ENCODE data around the gene PRKCB.
A peak's percentile ranks its signal among the peaks of the same experiment; 100 is the strongest.

PRKCB gene

DNA sequence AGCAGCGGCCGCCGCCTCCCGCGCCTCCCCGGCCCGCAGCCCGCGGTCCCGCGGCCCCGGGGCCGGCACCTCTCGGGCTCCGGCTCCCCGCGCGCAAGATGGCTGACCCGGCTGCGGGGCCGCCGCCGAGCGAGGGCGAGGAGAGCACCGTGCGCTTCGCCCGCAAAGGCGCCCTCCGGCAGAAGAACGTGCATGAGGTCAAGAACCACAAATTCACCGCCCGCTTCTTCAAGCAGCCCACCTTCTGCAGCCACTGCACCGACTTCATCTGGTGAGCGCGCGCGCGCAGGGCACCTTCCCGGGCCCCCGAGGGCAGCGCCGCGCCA, 258 bp downstream of the PRKCB start:
- no peak overlapping the region for H3K27ac ChIP-seq (ENCODE audit: low read length)
- H3K9me3 ChIP-seq (ENCODE audit: control insufficient read depth, insufficient read depth, low read length), result no peaks in the 10 kb centered on the region
- no peaks in the 10 kb centered on the region for H3K36me3 ChIP-seq (ENCODE audit: control insufficient read depth, insufficient read depth, low read length)
- peaks cover 11% of the 10 kb centered on the region for H3K27me3 ChIP-seq (ENCODE audit: control insufficient read depth, insufficient read depth, low read length)
- no peak for DNase-seq (ENCODE audit: low read depth, low spot score)
- H3K4me3 ChIP-seq (ENCODE audit: low read length), result peak overlapping the region; percentile 70
- peaks cover 8% of the 10 kb centered on the region for H3K4me1 ChIP-seq (ENCODE audit: control insufficient read depth, insufficient read depth, low read length)
- no CpG with 5 or more reads among the region's 45 CpGs for WGBS (ENCODE audit: insufficient coverage, insufficient read length)

DNA sequence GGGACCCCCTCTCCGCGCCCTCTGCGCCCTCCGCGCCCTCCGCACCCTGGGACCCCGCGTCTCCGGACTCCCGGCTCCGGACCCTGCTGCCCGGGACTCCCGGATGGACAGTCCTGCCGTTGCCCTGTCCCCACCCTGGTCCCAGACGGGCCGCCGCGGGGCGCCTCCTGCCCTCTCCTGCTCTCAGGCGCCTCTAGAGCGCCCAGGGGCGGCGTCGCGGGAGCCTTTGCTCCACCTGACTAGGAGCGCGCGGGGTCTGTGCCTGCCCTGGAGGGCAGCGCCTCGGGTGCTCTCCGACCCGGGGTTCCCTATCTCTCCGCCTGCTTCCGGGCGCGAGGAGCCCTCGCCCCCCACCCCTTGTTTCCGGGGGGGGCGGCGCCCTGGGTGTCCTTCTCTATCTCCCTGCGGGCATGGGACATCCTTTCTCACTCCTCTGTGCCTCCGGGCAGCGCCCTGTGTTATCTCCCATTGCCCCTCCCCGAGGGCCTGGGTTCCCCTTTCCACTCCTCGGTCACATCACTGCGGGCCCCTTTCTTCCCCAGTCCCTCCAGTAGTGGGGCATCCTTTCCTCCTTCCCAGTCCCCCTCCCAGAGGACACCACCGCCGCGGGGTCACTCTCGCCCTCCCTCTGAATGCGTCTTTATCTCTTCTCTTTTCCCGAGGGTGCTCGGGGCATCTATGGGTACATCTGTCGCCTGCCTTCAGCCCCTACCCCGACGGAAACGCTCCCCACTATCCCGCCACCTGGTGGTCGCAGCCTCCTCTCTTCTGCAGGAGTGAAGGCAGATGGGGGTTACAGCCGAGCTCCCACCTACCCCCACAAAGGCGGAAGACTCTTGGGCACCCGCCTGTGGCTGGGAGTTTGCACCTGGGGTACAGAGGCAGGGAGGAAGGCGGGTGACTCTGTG, 875 bp downstream of the PRKCB start:
- peak; percentile 18 for DNase-seq (ENCODE audit: low read depth, low spot score)
- peak overlapping the region; percentile 70 for H3K4me3 ChIP-seq (ENCODE audit: low read length)
- H3K36me3 ChIP-seq (ENCODE audit: control insufficient read depth, insufficient read depth, low read length), result no peaks in the 10 kb centered on the region
- WGBS (ENCODE audit: insufficient coverage, insufficient read length), result no CpG with 5 or more reads among the region's 63 CpGs
- H3K9me3 ChIP-seq (ENCODE audit: control insufficient read depth, insufficient read depth, low read length), result no peaks in the 10 kb centered on the region
- peaks cover 11% of the 10 kb centered on the region for H3K27me3 ChIP-seq (ENCODE audit: control insufficient read depth, insufficient read depth, low read length)
- H3K4me1 ChIP-seq (ENCODE audit: control insufficient read depth, insufficient read depth, low read length), result peaks cover 8% of the 10 kb centered on the region
- H3K27ac ChIP-seq (ENCODE audit: low read length), result no peak overlapping the region

DNA sequence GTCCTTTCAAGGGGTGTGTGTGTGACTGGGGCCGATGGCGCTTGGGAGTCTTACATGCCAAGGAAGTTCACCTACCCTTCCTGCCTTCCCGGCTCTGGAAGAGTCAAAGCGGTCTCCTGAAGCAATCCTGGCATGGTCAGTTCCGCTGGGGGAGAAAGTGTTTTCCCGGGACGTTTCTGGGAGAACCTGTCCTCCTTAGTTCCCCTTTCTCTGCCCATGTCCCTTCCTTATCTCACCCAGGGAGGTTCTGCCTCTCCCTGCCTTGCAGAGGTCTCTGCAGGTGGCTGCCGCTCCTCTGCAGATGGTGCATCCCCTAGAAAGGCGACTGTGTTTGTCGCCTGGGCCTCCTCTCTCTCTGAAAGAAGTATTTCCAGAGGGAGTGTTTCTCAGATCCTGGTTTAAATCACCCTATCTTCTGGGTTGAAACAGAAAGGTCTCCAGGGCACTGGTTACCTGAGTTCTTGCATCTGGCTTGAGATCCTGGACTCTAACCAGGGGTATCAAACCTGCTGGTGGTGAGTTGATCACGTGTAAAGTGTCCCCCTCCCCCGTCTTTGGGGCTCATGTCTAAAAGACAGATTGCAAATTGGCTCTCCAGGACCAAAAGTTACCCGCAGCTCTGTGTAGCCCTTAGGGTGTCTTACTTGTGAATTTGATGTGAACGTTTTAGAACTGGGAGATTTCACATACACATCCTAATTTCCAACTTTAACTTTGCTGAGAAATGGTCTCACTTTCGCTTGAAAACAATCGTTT, 1.9 kb downstream of the PRKCB start:
- Histone ChIP-seq H3K36me3 (ENCODE audit: control insufficient read depth, insufficient read depth, low read length) (no peaks in the 10 kb centered on the region), H3K27ac (ENCODE audit: low read length) (no peak overlapping the region), H3K9me3 (ENCODE audit: control insufficient read depth, insufficient read depth, low read length) (no peaks in the 10 kb centered on the region), H3K4me3 (ENCODE audit: low read length) (no peak overlapping the region), H3K27me3 (ENCODE audit: control insufficient read depth, insufficient read depth, low read length) (peaks cover 11% of the 10 kb centered on the region), H3K4me1 (ENCODE audit: control insufficient read depth, insufficient read depth, low read length) (peaks cover 8% of the 10 kb centered on the region)
- no peak for DNase-seq (ENCODE audit: low read depth, low spot score)
- no CpG with 5 or more reads among the region's 16 CpGs for WGBS (ENCODE audit: insufficient coverage, insufficient read length)

DNA sequence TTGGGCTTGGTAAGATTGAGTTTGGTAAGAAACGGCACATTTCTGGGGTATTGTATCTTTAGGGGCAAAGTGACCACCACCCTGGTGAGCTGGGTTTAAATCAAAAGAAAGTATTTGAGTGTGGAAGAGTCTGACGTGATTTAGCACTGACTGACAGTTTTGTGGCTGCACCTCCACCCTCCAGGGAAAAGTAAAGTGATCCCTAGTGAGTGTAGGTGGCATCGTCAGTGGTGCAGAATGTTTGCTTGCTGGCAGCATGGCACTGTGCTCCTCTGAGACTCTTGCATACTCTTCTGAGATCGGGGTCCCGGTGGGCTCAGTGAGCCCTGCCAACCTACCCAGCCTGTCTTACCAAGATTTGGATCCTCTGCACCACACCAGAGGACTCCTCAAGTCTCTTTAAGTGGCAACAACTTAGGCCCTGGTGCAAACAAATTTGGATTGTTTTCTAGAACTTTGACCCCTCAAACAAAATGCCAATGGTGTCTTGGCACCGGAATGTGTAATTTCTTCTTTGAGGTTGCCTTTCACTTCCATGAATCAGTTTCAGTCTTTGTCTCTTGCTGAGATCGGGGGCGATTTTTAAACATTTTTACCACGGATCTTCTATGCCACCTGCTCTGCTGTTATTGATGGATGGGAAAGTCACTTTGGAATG, 2.8 kb downstream of the PRKCB start:
- Histone ChIP-seq H3K36me3 (ENCODE audit: control insufficient read depth, insufficient read depth, low read length) (no peaks in the 10 kb centered on the region), H3K4me3 (ENCODE audit: low read length) (no peak overlapping the region), H3K27me3 (ENCODE audit: control insufficient read depth, insufficient read depth, low read length) (peaks cover 11% of the 10 kb centered on the region), H3K27ac (ENCODE audit: low read length) (no peak overlapping the region), H3K9me3 (ENCODE audit: control insufficient read depth, insufficient read depth, low read length) (no peaks in the 10 kb centered on the region), H3K4me1 (ENCODE audit: control insufficient read depth, insufficient read depth, low read length) (peaks cover 8% of the 10 kb centered on the region)
- no CpG with 5 or more reads among the region's 9 CpGs for WGBS (ENCODE audit: insufficient coverage, insufficient read length)
- DNase-seq (ENCODE audit: low read depth, low spot score), result no peak

DNA sequence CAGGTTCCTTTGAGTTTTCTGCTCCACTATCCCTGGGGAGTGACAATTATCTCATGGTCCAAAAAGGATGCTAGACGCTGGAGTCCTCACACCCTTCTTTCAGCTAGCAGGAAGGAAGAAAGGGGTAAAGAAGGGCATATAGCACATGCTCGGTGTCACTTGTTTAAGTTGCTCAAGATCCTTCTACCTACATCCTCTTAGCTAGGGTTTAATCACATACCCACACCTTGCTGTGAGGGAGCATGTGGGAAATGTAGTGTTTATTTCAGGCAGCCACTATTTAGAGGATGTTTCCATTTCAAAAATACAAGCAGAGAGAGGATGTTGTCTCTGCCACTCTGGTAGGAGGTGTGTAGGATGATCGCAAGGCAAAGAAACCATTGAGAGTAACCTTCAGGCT, 4.5 kb downstream of the PRKCB start:
- H3K27me3 ChIP-seq (ENCODE audit: control insufficient read depth, insufficient read depth, low read length), result peaks cover 8% of the 10 kb centered on the region
- H3K36me3 ChIP-seq (ENCODE audit: control insufficient read depth, insufficient read depth, low read length), result no peaks in the 10 kb centered on the region
- no peak for DNase-seq (ENCODE audit: low read depth, low spot score)
- H3K9me3 ChIP-seq (ENCODE audit: control insufficient read depth, insufficient read depth, low read length), result no peaks in the 10 kb centered on the region
- no CpG with 5 or more reads among the region's 3 CpGs for WGBS (ENCODE audit: insufficient coverage, insufficient read length)
- no peak overlapping the region for H3K4me3 ChIP-seq (ENCODE audit: low read length)
- H3K27ac ChIP-seq (ENCODE audit: low read length), result no peak overlapping the region
- peaks cover 8% of the 10 kb centered on the region for H3K4me1 ChIP-seq (ENCODE audit: control insufficient read depth, insufficient read depth, low read length)

DNA sequence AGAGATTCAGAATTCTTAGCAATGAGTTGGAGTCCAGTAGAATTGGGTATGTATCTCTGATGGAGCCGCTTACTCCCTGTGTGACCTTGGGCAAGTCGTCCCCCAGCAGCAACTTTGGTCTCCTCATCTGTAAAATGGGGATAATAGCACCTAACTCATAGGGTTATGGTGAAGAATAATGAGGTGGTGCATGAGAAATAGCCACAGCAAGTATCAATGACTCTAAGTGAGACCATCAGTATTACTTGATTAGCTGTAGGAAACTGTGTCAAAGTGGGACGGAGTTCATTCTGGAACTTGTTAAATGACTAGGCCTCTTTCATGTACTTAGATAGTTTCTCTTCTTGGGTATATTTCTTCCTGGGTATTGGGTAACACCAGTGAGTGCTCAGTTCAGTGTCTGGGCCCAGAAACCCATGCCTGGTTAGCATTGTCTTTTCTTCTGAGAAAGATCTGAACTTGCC, 6.4 kb downstream of the PRKCB start:
- no peaks in the 10 kb centered on the region for H3K36me3 ChIP-seq (ENCODE audit: control insufficient read depth, insufficient read depth, low read length)
- no CpG with 5 or more reads among the region's 3 CpGs for WGBS (ENCODE audit: insufficient coverage, insufficient read length)
- peaks cover 4% of the 10 kb centered on the region; the same call in 1 of the 2 replicates for H3K27me3 ChIP-seq (ENCODE audit: control insufficient read depth, insufficient read depth, low read length)
- no peak overlapping the region for H3K27ac ChIP-seq (ENCODE audit: low read length)
- no peaks in the 10 kb centered on the region for H3K9me3 ChIP-seq (ENCODE audit: control insufficient read depth, insufficient read depth, low read length)
- no peak for DNase-seq (ENCODE audit: low read depth, low spot score)
- no peak overlapping the region for H3K4me3 ChIP-seq (ENCODE audit: low read length)
- peaks cover 6% of the 10 kb centered on the region for H3K4me1 ChIP-seq (ENCODE audit: control insufficient read depth, insufficient read depth, low read length)

DNA sequence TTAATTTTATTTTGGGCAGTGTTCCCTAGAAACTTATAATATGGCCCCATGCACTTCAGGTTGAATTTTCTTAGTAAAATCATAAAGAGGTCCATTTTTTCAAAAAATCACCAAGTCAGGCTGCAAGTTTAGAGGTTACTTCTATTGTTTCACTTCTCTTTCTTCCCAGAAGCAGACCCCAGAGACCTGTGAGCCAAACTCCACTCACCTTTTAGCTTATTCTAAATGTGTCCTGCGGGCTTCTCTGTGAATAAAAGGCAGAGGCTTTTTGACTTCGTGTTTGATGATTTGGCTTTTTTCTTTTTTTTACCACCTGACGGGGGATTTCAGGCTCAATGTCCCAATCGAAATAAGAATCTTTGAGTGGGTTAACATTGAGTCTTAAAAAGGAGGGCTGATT, 7.4 kb downstream of the PRKCB start:
- Histone ChIP-seq H3K27me3 (ENCODE audit: control insufficient read depth, insufficient read depth, low read length) (no peaks in the 10 kb centered on the region), H3K9me3 (ENCODE audit: control insufficient read depth, insufficient read depth, low read length) (no peaks in the 10 kb centered on the region), H3K27ac (ENCODE audit: low read length) (no peak overlapping the region), H3K4me1 (ENCODE audit: control insufficient read depth, insufficient read depth, low read length) (no peaks in the 10 kb centered on the region), H3K4me3 (ENCODE audit: low read length) (no peak overlapping the region), H3K36me3 (ENCODE audit: control insufficient read depth, insufficient read depth, low read length) (no peaks in the 10 kb centered on the region)
- WGBS (ENCODE audit: insufficient coverage, insufficient read length), result no CpG with 5 or more reads among the region's 4 CpGs
- no peak for DNase-seq (ENCODE audit: low read depth, low spot score)

DNA sequence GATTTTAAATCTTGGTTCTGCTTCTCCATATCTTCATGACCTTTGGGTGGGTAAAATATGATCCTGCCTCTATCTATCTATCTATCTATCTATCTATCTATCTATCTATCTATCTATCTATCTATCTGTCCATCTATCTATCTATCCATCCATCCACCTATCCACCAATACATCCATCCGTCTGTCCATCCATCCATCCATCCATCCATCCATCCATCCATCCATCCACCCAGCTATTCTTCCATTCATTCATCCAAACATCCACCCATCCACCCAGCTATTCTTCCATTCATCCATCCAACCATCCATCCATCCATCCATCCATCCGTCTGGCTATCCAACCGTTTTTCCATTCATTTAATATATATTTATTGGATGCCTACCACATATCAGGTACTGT, 11.5 kb downstream of the PRKCB start:
- Histone ChIP-seq H3K4me1 (ENCODE audit: control insufficient read depth, insufficient read depth, low read length) (no peaks in the 10 kb centered on the region), H3K9me3 (ENCODE audit: control insufficient read depth, insufficient read depth, low read length) (no peaks in the 10 kb centered on the region), H3K27ac (ENCODE audit: low read length) (no peak overlapping the region), H3K27me3 (ENCODE audit: control insufficient read depth, insufficient read depth, low read length) (no peaks in the 10 kb centered on the region), H3K4me3 (ENCODE audit: low read length) (no peak overlapping the region), H3K36me3 (ENCODE audit: control insufficient read depth, insufficient read depth, low read length) (no peaks in the 10 kb centered on the region)
- no CpG with 5 or more reads among the region's 3 CpGs for WGBS (ENCODE audit: insufficient coverage, insufficient read length)
- DNase-seq (ENCODE audit: low read depth, low spot score), result no peak

DNA sequence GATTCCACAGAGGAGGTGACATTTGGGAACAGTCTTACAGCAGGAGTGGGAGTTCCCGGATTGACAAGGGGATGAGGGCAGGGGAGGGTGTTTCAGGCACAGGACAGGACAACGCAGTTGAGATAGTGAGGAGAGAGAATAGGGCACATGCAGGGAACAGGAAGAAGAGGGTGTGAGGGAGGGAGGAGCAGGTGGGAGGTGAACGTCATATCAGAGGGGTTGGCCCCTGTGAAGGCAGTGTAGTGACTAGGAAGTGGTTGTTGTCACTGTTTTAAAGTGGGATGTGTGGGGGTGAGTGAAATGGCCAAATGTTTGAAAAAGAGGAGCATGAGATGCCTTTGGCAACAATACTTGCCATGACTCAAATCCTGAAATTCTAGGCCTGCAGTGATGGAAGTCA, 12.2 kb downstream of the PRKCB start:
- no peak overlapping the region for H3K27ac ChIP-seq (ENCODE audit: low read length)
- WGBS (ENCODE audit: insufficient coverage, insufficient read length), result no CpG with 5 or more reads among the region's 3 CpGs
- DNase-seq (ENCODE audit: low read depth, low spot score), result no peak

DNA sequence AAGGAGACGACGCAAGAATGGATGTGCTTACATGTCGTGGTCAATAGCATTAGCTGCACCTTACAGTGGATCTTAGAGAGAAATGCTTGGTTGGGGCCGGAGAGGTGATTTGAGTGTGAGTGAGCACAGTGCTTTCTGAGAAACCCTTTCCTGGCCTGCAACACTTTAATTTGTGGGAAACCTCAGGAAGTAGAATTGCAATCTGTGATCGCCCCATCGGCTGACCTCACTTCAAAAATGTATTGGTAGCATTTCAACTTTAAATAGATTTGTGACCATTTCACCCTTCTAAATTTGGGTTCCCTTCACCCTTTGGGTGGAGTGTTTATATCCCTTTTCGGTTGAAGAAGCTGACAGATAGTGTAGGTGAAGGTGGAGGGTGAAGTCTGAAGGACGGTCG, 13.2 kb downstream of the PRKCB start:
- Histone ChIP-seq H3K4me3 (ENCODE audit: low read length) (no peak overlapping the region), H3K4me1 (ENCODE audit: control insufficient read depth, insufficient read depth, low read length) (no peaks in the 10 kb centered on the region), H3K27ac (ENCODE audit: low read length) (no peak overlapping the region), H3K36me3 (ENCODE audit: control insufficient read depth, insufficient read depth, low read length) (no peaks in the 10 kb centered on the region), H3K27me3 (ENCODE audit: control insufficient read depth, insufficient read depth, low read length) (no peaks in the 10 kb centered on the region), H3K9me3 (ENCODE audit: control insufficient read depth, insufficient read depth, low read length) (no peaks in the 10 kb centered on the region)
- WGBS (ENCODE audit: insufficient coverage, insufficient read length), result no CpG with 5 or more reads among the region's 9 CpGs
- no peak for DNase-seq (ENCODE audit: low read depth, low spot score)

More for the DNA sequence above, 12.2 kb downstream of the PRKCB start:
- Histone ChIP-seq H3K4me1 (ENCODE audit: control insufficient read depth, insufficient read depth, low read length) (no peaks in the 10 kb centered on the region), H3K36me3 (ENCODE audit: control insufficient read depth, insufficient read depth, low read length) (no peaks in the 10 kb centered on the region), H3K27me3 (ENCODE audit: control insufficient read depth, insufficient read depth, low read length) (no peaks in the 10 kb centered on the region), H3K9me3 (ENCODE audit: control insufficient read depth, insufficient read depth, low read length) (no peaks in the 10 kb centered on the region), H3K4me3 (ENCODE audit: low read length) (no peak overlapping the region)

Measured in iPS DF 6.9 (cell line).